Memory B cell (primary cell): ENCODE measurements around the gene VSX1.

Experiments used
- ATAC-seq: fragments of 150-1000 bp; cut with Tn5 transposase; 2 replicates; pipeline ENCODE4 v1.10.0; 2021; ENCODE audit warnings: low read depth, mild to moderate bottlenecking, moderate library complexity
- DNase-seq, 2 donors: peaks; one replicate each; pipeline ENCODE4 v3.0.0; 2022; ENCODE audit warnings: low spot score in 2 of 2
- H3K27ac Mint-ChIP-seq: one replicate; pipeline ENCODE4 v1.8.0; 2022; ENCODE audit warnings: mild to moderate bottlenecking, moderate library complexity, mixed read lengths
- H3K27me3 Mint-ChIP-seq: one replicate; pipeline ENCODE4 v1.8.0; 2022; ENCODE audit warnings: mixed read lengths
- H3K36me3 Mint-ChIP-seq: one replicate; pipeline ENCODE4 v1.8.0; 2022; ENCODE audit warnings: mild to moderate bottlenecking, mixed read lengths
- H3K4me1 Mint-ChIP-seq: one replicate; pipeline ENCODE4 v1.8.0; 2022; ENCODE audit warnings: mixed read lengths
- H3K4me3 Mint-ChIP-seq: one replicate; pipeline ENCODE4 v1.8.0; 2022; ENCODE audit warnings: mild to moderate bottlenecking, moderate library complexity, mixed read lengths
- H3K9me3 Mint-ChIP-seq: one replicate; pipeline ENCODE4 v1.8.0; 2022; ENCODE audit warnings: mixed read lengths

The VSX1 gene

GRCh38 chr20:25025986-25026605 lies 55.8 kb downstream of the VSX1 start:
- ATAC-seq (no peak), DNase-seq (no peak)
- peaks cover 21% of the 10 kb centered on the region for H3K4me1 Mint-ChIP-seq
- H3K36me3 Mint-ChIP-seq: peaks cover 27% of the 10 kb centered on the region
- no peak overlapping the region for H3K27ac Mint-ChIP-seq
- H3K4me3 Mint-ChIP-seq: no peak overlapping the region
- no peaks in the 10 kb centered on the region for H3K9me3 Mint-ChIP-seq
- H3K27me3 Mint-ChIP-seq: no peaks in the 10 kb centered on the region
